ENCODE data around the gene NUDC.

DNA sequence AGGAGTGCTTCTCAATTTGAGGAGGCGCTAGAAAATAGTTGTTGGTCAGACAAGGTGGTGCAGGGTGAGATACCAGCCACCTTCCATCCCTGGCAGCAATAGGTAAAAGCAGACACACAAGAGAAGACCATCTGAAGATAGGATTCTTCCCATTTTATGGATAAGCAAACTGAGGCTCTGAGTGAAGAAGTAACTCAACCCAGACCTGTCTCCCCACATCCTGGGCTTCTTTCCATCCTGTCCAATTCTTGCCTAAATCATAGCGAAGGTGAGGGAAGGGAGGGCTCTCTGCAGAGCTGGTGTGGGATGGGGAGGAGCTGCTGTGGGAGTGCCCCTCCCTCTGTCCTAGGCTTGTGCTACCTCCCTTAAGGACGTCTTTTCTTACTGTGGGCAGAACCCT is 50.0 kb downstream of the NUDC start:
- TF ChIP-seq CREB1 (CRISPR knock-in tag; IDR thresholded peaks at IDR 0.05) (no peak), ETV6 (CRISPR knock-in tag; IDR thresholded peaks at IDR 0.05) (no peak), TEAD4 (CRISPR knock-in tag; IDR thresholded peaks at IDR 0.05) (no peak), MYBL2 (CRISPR knock-in tag; IDR thresholded peaks at IDR 0.05) (no peak), ZNF138 (CRISPR knock-in tag; conservative IDR thresholded peaks at IDR 0.05) (no peak)
- TF ChIP-seq, protein P1, sequence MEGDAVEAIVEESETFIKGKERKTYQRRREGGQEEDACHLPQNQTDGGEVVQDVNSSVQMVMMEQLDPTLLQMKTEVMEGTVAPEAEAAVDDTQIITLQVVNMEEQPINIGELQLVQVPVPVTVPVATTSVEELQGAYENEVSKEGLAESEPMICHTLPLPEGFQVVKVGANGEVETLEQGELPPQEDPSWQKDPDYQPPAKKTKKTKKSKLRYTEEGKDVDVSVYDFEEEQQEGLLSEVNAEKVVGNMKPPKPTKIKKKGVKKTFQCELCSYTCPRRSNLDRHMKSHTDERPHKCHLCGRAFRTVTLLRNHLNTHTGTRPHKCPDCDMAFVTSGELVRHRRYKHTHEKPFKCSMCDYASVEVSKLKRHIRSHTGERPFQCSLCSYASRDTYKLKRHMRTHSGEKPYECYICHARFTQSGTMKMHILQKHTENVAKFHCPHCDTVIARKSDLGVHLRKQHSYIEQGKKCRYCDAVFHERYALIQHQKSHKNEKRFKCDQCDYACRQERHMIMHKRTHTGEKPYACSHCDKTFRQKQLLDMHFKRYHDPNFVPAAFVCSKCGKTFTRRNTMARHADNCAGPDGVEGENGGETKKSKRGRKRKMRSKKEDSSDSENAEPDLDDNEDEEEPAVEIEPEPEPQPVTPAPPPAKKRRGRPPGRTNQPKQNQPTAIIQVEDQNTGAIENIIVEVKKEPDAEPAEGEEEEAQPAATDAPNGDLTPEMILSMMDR (IDR thresholded peaks at IDR 0.05) = no peak
- TF ChIP-seq, protein P2, sequence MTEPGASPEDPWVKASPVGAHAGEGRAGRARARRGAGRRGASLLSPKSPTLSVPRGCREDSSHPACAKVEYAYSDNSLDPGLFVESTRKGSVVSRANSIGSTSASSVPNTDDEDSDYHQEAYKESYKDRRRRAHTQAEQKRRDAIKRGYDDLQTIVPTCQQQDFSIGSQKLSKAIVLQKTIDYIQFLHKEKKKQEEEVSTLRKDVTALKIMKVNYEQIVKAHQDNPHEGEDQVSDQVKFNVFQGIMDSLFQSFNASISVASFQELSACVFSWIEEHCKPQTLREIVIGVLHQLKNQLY (CRISPR knock-in tag; IDR thresholded peaks at IDR 0.05) = no peak
- TF ChIP-seq, protein P3, sequence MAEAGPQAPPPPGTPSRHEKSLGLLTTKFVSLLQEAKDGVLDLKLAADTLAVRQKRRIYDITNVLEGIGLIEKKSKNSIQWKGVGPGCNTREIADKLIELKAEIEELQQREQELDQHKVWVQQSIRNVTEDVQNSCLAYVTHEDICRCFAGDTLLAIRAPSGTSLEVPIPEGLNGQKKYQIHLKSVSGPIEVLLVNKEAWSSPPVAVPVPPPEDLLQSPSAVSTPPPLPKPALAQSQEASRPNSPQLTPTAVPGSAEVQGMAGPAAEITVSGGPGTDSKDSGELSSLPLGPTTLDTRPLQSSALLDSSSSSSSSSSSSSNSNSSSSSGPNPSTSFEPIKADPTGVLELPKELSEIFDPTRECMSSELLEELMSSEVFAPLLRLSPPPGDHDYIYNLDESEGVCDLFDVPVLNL (CRISPR knock-in tag; IDR thresholded peaks at IDR 0.05; ENCODE audit: borderline replicate concordance, low read depth) = no peak
- TF ChIP-seq, protein P4, sequence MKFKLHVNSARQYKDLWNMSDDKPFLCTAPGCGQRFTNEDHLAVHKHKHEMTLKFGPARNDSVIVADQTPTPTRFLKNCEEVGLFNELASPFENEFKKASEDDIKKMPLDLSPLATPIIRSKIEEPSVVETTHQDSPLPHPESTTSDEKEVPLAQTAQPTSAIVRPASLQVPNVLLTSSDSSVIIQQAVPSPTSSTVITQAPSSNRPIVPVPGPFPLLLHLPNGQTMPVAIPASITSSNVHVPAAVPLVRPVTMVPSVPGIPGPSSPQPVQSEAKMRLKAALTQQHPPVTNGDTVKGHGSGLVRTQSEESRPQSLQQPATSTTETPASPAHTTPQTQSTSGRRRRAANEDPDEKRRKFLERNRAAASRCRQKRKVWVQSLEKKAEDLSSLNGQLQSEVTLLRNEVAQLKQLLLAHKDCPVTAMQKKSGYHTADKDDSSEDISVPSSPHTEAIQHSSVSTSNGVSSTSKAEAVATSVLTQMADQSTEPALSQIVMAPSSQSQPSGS (CRISPR knock-in tag; IDR thresholded peaks at IDR 0.05; ENCODE audit: borderline replicate concordance, low read depth) = no peak
- TF ChIP-seq, protein P5, sequence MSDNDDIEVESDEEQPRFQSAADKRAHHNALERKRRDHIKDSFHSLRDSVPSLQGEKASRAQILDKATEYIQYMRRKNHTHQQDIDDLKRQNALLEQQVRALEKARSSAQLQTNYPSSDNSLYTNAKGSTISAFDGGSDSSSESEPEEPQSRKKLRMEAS (CRISPR knock-in tag; IDR thresholded peaks at IDR 0.05) = no peak
- TF ChIP-seq, protein P6, sequence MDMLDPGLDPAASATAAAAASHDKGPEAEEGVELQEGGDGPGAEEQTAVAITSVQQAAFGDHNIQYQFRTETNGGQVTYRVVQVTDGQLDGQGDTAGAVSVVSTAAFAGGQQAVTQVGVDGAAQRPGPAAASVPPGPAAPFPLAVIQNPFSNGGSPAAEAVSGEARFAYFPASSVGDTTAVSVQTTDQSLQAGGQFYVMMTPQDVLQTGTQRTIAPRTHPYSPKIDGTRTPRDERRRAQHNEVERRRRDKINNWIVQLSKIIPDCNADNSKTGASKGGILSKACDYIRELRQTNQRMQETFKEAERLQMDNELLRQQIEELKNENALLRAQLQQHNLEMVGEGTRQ (CRISPR knock-in tag; IDR thresholded peaks at IDR 0.05) = no peak
- TF ChIP-seq, protein P7, sequence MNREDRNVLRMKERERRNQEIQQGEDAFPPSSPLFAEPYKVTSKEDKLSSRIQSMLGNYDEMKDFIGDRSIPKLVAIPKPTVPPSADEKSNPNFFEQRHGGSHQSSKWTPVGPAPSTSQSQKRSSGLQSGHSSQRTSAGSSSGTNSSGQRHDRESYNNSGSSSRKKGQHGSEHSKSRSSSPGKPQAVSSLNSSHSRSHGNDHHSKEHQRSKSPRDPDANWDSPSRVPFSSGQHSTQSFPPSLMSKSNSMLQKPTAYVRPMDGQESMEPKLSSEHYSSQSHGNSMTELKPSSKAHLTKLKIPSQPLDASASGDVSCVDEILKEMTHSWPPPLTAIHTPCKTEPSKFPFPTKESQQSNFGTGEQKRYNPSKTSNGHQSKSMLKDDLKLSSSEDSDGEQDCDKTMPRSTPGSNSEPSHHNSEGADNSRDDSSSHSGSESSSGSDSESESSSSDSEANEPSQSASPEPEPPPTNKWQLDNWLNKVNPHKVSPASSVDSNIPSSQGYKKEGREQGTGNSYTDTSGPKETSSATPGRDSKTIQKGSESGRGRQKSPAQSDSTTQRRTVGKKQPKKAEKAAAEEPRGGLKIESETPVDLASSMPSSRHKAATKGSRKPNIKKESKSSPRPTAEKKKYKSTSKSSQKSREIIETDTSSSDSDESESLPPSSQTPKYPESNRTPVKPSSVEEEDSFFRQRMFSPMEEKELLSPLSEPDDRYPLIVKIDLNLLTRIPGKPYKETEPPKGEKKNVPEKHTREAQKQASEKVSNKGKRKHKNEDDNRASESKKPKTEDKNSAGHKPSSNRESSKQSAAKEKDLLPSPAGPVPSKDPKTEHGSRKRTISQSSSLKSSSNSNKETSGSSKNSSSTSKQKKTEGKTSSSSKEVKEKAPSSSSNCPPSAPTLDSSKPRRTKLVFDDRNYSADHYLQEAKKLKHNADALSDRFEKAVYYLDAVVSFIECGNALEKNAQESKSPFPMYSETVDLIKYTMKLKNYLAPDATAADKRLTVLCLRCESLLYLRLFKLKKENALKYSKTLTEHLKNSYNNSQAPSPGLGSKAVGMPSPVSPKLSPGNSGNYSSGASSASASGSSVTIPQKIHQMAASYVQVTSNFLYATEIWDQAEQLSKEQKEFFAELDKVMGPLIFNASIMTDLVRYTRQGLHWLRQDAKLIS (CRISPR knock-in tag; IDR thresholded peaks at IDR 0.05; ENCODE audit: borderline replicate concordance) = no peak
- TF ChIP-seq, protein P8, sequence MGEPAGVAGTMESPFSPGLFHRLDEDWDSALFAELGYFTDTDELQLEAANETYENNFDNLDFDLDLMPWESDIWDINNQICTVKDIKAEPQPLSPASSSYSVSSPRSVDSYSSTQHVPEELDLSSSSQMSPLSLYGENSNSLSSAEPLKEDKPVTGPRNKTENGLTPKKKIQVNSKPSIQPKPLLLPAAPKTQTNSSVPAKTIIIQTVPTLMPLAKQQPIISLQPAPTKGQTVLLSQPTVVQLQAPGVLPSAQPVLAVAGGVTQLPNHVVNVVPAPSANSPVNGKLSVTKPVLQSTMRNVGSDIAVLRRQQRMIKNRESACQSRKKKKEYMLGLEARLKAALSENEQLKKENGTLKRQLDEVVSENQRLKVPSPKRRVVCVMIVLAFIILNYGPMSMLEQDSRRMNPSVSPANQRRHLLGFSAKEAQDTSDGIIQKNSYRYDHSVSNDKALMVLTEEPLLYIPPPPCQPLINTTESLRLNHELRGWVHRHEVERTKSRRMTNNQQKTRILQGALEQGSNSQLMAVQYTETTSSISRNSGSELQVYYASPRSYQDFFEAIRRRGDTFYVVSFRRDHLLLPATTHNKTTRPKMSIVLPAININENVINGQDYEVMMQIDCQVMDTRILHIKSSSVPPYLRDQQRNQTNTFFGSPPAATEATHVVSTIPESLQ (CRISPR knock-in tag; IDR thresholded peaks at IDR 0.05) = no peak
- TF ChIP-seq, protein P9, sequence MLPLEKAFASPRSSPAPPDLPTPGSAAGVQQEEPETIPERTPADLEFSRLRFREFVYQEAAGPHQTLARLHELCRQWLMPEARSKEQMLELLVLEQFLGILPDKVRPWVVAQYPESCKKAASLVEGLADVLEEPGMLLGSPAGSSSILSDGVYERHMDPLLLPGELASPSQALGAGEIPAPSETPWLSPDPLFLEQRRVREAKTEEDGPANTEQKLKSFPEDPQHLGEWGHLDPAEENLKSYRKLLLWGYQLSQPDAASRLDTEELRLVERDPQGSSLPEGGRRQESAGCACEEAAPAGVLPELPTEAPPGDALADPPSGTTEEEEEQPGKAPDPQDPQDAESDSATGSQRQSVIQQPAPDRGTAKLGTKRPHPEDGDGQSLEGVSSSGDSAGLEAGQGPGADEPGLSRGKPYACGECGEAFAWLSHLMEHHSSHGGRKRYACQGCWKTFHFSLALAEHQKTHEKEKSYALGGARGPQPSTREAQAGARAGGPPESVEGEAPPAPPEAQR (CRISPR knock-in tag; IDR thresholded peaks at IDR 0.05) = no peak
